Loucy (cell line): ENCODE results near the gene APBB2.

Source experiments
- H2AFZ ChIP-seq: fragments of 200-600 bp; sonication (generic); 2 replicates; pipeline ENCODE4 v1.6.0; 2016; ENCODE audit warnings: antibody characterized with exemption, mild to moderate bottlenecking, low read length, moderate library complexity
- H3F3A ChIP-seq: fragments of 200-600 bp; 2 replicates; pipeline ENCODE4 v1.6.0; 2016; ENCODE audit warnings: antibody characterized with exemption, low read depth, mild to moderate bottlenecking
- H3K27me3 ChIP-seq: fragments of 200-600 bp; sonication (generic); 2 replicates; pipeline ENCODE4 v1.6.1; 2014; ENCODE audit warnings: low read length, mild to moderate bottlenecking; ENCODE audit not compliant: insufficient read depth, poor library complexity, severe bottlenecking
- H3K36me3 ChIP-seq: fragments of 200-600 bp; sonication (generic); 2 replicates; pipeline ENCODE4 v1.6.1; 2016; ENCODE audit warnings: low read length; ENCODE audit not compliant: insufficient read depth
- H3K4me1 ChIP-seq: fragments of 200-600 bp; sonication (generic); 2 replicates; pipeline ENCODE4 v1.5.1; 2014; ENCODE audit warnings: low read length, mild to moderate bottlenecking; ENCODE audit not compliant: insufficient read depth, poor library complexity, severe bottlenecking
- H3K4me2 ChIP-seq: fragments of 200-600 bp; sonication (generic); 2 replicates; pipeline ENCODE4 v1.6.0; 2014; ENCODE audit warnings: antibody characterized with exemption, low read length, low read depth, mild to moderate bottlenecking; ENCODE audit not compliant: poor library complexity, severe bottlenecking
- H3K4me3 ChIP-seq: fragments of 200-600 bp; sonication (generic); 2 replicates; pipeline ENCODE4 v1.5.1; 2014; ENCODE audit warnings: low read length, mild to moderate bottlenecking, mixed read lengths; ENCODE audit not compliant: poor library complexity, severe bottlenecking
- H3K79me2 ChIP-seq: fragments of 200-600 bp; sonication (generic); 2 replicates; pipeline ENCODE4 v1.6.1; 2014; ENCODE audit warnings: low read length; ENCODE audit not compliant: insufficient read depth
- H3K9ac ChIP-seq: fragments of 200-600 bp; sonication (generic); 2 replicates; pipeline ENCODE4 v1.6.0; 2014; ENCODE audit warnings: mild to moderate bottlenecking, low read depth, low read length, moderate library complexity; ENCODE audit not compliant: poor library complexity, severe bottlenecking
- H3K9me2 ChIP-seq: fragments of 200-600 bp; sonication (generic); replicated peaks from 2 replicates; pipeline ENCODE4 v1.6.1; 2016; ENCODE audit warnings: low read depth, low read length, mixed read lengths
- H3K9me3 ChIP-seq: fragments of 200-600 bp; sonication (generic); 2 replicates; pipeline ENCODE4 v1.6.1; 2014; ENCODE audit warnings: mild to moderate bottlenecking, antibody characterized with exemption, low read length, low read depth; ENCODE audit not compliant: insufficient read depth
- H4K20me1 ChIP-seq: fragments of 200-600 bp; sonication (generic); 2 replicates; pipeline ENCODE4 v1.6.0; 2014; ENCODE audit warnings: antibody characterized with exemption, low read length, mild to moderate bottlenecking; ENCODE audit not compliant: insufficient read depth, poor library complexity, severe bottlenecking
- EZH2phosphoT487 ChIP-seq: fragments of 200-600 bp; IDR thresholded peaks from 2 replicates; pipeline ENCODE4 v1.6.1; 2018; ENCODE audit warnings: antibody characterized with exemption, mild to moderate bottlenecking, moderate library complexity, borderline replicate concordance
- TF ChIP-seq, protein P1 (sequence below): fragments of 200-600 bp; sonication (generic); conservative IDR thresholded peaks from 2 replicates; pipeline ENCODE4 v1.5.1; 2014; ENCODE audit warnings: mild to moderate bottlenecking, antibody characterized with exemption, low read length

The APBB2 gene

DNA sequence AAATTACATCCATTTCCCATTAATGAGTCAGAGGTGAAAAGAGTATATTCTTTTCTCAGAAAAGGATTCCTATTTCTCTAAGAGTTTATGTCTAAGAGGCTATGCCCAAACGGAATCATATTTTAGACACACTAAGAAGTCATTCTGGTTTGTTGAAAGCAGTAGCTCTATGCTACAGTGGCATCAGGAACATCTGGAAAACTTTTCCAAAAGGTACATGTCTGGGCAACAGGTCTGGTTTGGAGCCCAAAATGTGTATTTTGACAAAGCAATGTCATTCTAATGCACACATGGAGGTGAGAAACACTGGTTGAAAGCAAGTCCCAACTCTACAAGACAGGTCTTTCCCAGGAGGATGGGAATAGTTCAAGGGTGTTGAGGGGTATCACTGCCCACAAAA is 56.1 kb downstream of the APBB2 start:
- no peaks in the 10 kb centered on the region for H3K36me3 ChIP-seq
- H4K20me1 ChIP-seq, result no peaks in the 10 kb centered on the region
- no peaks in the 10 kb centered on the region for H3K9me2 ChIP-seq
- no peak overlapping the region for H3K4me2 ChIP-seq
- H3K4me1 ChIP-seq, result no peaks in the 10 kb centered on the region
- no peak overlapping the region for H2AFZ ChIP-seq
- no peaks in the 10 kb centered on the region for H3K9me3 ChIP-seq
- H3K79me2 ChIP-seq, result no peaks in the 10 kb centered on the region
- TF ChIP-seq EZH2phosphoT487, result no peak
- TF ChIP-seq, protein P1, sequence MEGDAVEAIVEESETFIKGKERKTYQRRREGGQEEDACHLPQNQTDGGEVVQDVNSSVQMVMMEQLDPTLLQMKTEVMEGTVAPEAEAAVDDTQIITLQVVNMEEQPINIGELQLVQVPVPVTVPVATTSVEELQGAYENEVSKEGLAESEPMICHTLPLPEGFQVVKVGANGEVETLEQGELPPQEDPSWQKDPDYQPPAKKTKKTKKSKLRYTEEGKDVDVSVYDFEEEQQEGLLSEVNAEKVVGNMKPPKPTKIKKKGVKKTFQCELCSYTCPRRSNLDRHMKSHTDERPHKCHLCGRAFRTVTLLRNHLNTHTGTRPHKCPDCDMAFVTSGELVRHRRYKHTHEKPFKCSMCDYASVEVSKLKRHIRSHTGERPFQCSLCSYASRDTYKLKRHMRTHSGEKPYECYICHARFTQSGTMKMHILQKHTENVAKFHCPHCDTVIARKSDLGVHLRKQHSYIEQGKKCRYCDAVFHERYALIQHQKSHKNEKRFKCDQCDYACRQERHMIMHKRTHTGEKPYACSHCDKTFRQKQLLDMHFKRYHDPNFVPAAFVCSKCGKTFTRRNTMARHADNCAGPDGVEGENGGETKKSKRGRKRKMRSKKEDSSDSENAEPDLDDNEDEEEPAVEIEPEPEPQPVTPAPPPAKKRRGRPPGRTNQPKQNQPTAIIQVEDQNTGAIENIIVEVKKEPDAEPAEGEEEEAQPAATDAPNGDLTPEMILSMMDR, result no peak
- H3K27me3 ChIP-seq, result no peaks in the 10 kb centered on the region
- no peak overlapping the region for H3K4me3 ChIP-seq
- H3F3A ChIP-seq, result no peaks in the 10 kb centered on the region
- no peak overlapping the region for H3K9ac ChIP-seq

DNA sequence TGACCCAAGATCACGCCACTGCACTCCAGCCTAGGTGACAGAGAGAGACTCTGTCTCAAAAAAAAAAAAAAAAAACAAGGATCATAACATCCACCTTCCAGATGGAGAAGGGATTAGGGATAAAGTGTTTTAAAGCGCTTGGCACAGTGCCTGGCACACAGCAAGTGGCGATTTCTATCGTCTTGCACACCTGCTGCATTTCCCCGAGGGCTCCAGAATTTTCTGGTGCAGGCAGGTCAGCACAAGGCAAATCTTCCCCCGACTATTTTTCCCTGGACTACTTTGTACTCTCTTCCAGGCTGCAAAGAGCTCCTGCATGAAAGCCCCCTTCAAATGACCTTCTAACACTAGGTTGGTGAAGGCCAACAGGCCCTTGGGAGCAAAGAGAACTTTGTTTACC is 57.3 kb downstream of the APBB2 start:
- TF ChIP-seq EZH2phosphoT487, result no peak
- TF ChIP-seq, protein P1, result no peak
- Histone ChIP-seq H2AFZ (no peak overlapping the region), H3K36me3 (no peaks in the 10 kb centered on the region), H3K9ac (no peak overlapping the region), H3K4me2 (no peak overlapping the region), H3K9me2 (no peaks in the 10 kb centered on the region), H4K20me1 (no peaks in the 10 kb centered on the region), H3K9me3 (no peaks in the 10 kb centered on the region), H3K4me3 (no peak overlapping the region), H3K27me3 (no peaks in the 10 kb centered on the region), H3K79me2 (no peaks in the 10 kb centered on the region), H3K4me1 (no peaks in the 10 kb centered on the region), H3F3A (no peaks in the 10 kb centered on the region)

DNA sequence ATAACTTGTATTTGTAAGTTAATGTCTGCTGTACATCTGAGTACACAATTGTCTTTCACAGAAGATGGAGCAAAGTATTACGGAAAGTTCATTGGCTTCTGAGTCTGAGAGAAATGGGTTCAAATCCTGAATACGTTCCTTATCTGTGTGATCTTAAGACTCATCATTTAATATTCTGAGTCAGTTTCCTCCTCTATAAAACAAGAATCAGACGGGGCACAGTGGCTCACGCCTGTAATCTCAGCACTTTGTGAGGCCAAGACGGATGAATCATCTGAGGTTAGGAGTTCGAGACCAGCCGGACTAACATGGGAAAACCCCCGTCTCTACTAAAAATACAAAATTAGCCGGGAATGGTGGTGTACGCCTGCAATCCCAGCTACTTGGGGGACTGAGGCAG is 57.8 kb downstream of the APBB2 start:
- Histone ChIP-seq H3K9me3 (no peaks in the 10 kb centered on the region), H3K4me2 (no peak overlapping the region), H3K9me2 (no peaks in the 10 kb centered on the region), H2AFZ (no peak overlapping the region), H4K20me1 (no peaks in the 10 kb centered on the region), H3K4me1 (no peaks in the 10 kb centered on the region), H3K4me3 (no peak overlapping the region), H3K9ac (no peak overlapping the region), H3K27me3 (no peaks in the 10 kb centered on the region), H3K36me3 (no peaks in the 10 kb centered on the region), H3F3A (no peaks in the 10 kb centered on the region), H3K79me2 (no peaks in the 10 kb centered on the region)
- no peak for TF ChIP-seq EZH2phosphoT487
- TF ChIP-seq, protein P1, result no peak
